Loucy (cell line): ENCODE measurements around the gene AGXT.

Experiments used
- H2AFZ ChIP-seq: fragments of 200-600 bp; sonication (generic); 2 replicates; pipeline ENCODE4 v1.6.0; 2016; ENCODE audit warnings: antibody characterized with exemption, mild to moderate bottlenecking, low read length, moderate library complexity
- H3F3A ChIP-seq: fragments of 200-600 bp; 2 replicates; pipeline ENCODE4 v1.6.0; 2016; ENCODE audit warnings: antibody characterized with exemption, low read depth, mild to moderate bottlenecking
- H3K27me3 ChIP-seq: fragments of 200-600 bp; sonication (generic); 2 replicates; pipeline ENCODE4 v1.6.1; 2014; ENCODE audit warnings: low read length, mild to moderate bottlenecking; ENCODE audit not compliant: insufficient read depth, poor library complexity, severe bottlenecking
- H3K36me3 ChIP-seq: fragments of 200-600 bp; sonication (generic); 2 replicates; pipeline ENCODE4 v1.6.1; 2016; ENCODE audit warnings: low read length; ENCODE audit not compliant: insufficient read depth
- H3K4me1 ChIP-seq: fragments of 200-600 bp; sonication (generic); 2 replicates; pipeline ENCODE4 v1.5.1; 2014; ENCODE audit warnings: low read length, mild to moderate bottlenecking; ENCODE audit not compliant: insufficient read depth, poor library complexity, severe bottlenecking
- H3K4me2 ChIP-seq: fragments of 200-600 bp; sonication (generic); 2 replicates; pipeline ENCODE4 v1.6.0; 2014; ENCODE audit warnings: antibody characterized with exemption, low read length, low read depth, mild to moderate bottlenecking; ENCODE audit not compliant: poor library complexity, severe bottlenecking
- H3K4me3 ChIP-seq: fragments of 200-600 bp; sonication (generic); 2 replicates; pipeline ENCODE4 v1.5.1; 2014; ENCODE audit warnings: low read length, mild to moderate bottlenecking, mixed read lengths; ENCODE audit not compliant: poor library complexity, severe bottlenecking
- H3K79me2 ChIP-seq: fragments of 200-600 bp; sonication (generic); 2 replicates; pipeline ENCODE4 v1.6.1; 2014; ENCODE audit warnings: low read length; ENCODE audit not compliant: insufficient read depth
- H3K9ac ChIP-seq: fragments of 200-600 bp; sonication (generic); 2 replicates; pipeline ENCODE4 v1.6.0; 2014; ENCODE audit warnings: mild to moderate bottlenecking, low read depth, low read length, moderate library complexity; ENCODE audit not compliant: poor library complexity, severe bottlenecking
- H3K9me2 ChIP-seq: fragments of 200-600 bp; sonication (generic); replicated peaks from 2 replicates; pipeline ENCODE4 v1.6.1; 2016; ENCODE audit warnings: low read depth, low read length, mixed read lengths
- H3K9me3 ChIP-seq: fragments of 200-600 bp; sonication (generic); 2 replicates; pipeline ENCODE4 v1.6.1; 2014; ENCODE audit warnings: mild to moderate bottlenecking, antibody characterized with exemption, low read length, low read depth; ENCODE audit not compliant: insufficient read depth
- H4K20me1 ChIP-seq: fragments of 200-600 bp; sonication (generic); 2 replicates; pipeline ENCODE4 v1.6.0; 2014; ENCODE audit warnings: antibody characterized with exemption, low read length, mild to moderate bottlenecking; ENCODE audit not compliant: insufficient read depth, poor library complexity, severe bottlenecking
- CTCF ChIP-seq: fragments of 200-600 bp; sonication (generic); conservative IDR thresholded peaks from 2 replicates; pipeline ENCODE4 v1.5.1; 2014; ENCODE audit warnings: mild to moderate bottlenecking, antibody characterized with exemption, low read length
- EZH2phosphoT487 ChIP-seq: fragments of 200-600 bp; IDR thresholded peaks from 2 replicates; pipeline ENCODE4 v1.6.1; 2018; ENCODE audit warnings: antibody characterized with exemption, mild to moderate bottlenecking, moderate library complexity, borderline replicate concordance

The AGXT gene

GRCh38 chr2:240914645-240915525, 46.3 kb downstream of the AGXT start:
- H3K27me3 ChIP-seq = no peaks in the 10 kb centered on the region
- H3K9ac ChIP-seq = no peak overlapping the region
- H3K4me3 ChIP-seq = no peak overlapping the region
- TF ChIP-seq EZH2phosphoT487 (no peak), CTCF (no peak)
- H3K4me2 ChIP-seq = no peak overlapping the region
- no peaks in the 10 kb centered on the region for H3F3A ChIP-seq
- no peaks in the 10 kb centered on the region for H3K36me3 ChIP-seq
- H4K20me1 ChIP-seq = no peaks in the 10 kb centered on the region
- H3K79me2 ChIP-seq = no peaks in the 10 kb centered on the region
- H3K9me3 ChIP-seq = no peaks in the 10 kb centered on the region
- no peak overlapping the region for H2AFZ ChIP-seq
- no peaks in the 10 kb centered on the region for H3K9me2 ChIP-seq
- no peaks in the 10 kb centered on the region for H3K4me1 ChIP-seq

GRCh38 chr2:240915526-240916341, 47.1 kb downstream of the AGXT start:
- Histone ChIP-seq H3K79me2 (no peaks in the 10 kb centered on the region), H3K9me2 (no peaks in the 10 kb centered on the region), H3K36me3 (no peaks in the 10 kb centered on the region), H2AFZ (no peak overlapping the region), H3K4me1 (no peaks in the 10 kb centered on the region), H3K9ac (no peak overlapping the region), H4K20me1 (no peaks in the 10 kb centered on the region), H3K9me3 (no peaks in the 10 kb centered on the region), H3K4me3 (no peak overlapping the region), H3K27me3 (no peaks in the 10 kb centered on the region), H3F3A (no peaks in the 10 kb centered on the region), H3K4me2 (no peak overlapping the region)
- no peak for TF ChIP-seq EZH2phosphoT487
- TF ChIP-seq CTCF = no peak

GRCh38 chr2:240916571-240917008, 48.0 kb downstream of the AGXT start:
- H3K4me1 ChIP-seq = no peaks in the 10 kb centered on the region
- no peaks in the 10 kb centered on the region for H3K36me3 ChIP-seq
- no peaks in the 10 kb centered on the region for H4K20me1 ChIP-seq
- H3K9me2 ChIP-seq = no peaks in the 10 kb centered on the region
- H2AFZ ChIP-seq = no peak overlapping the region
- no peaks in the 10 kb centered on the region for H3K9me3 ChIP-seq
- H3K4me2 ChIP-seq = no peak overlapping the region
- no peaks in the 10 kb centered on the region for H3K27me3 ChIP-seq
- no peak overlapping the region for H3K9ac ChIP-seq
- TF ChIP-seq EZH2phosphoT487 (no peak), CTCF (no peak)
- no peaks in the 10 kb centered on the region for H3F3A ChIP-seq
- no peak overlapping the region for H3K4me3 ChIP-seq
- H3K79me2 ChIP-seq = no peaks in the 10 kb centered on the region
